Prostate gland (tissue), 2 donors: ENCODE measurements around the gene FSTL5.

Source experiments
- CTCF ChIP-seq, 4 experiments: fragments of 200-600 bp in 2 of 4; fragments of 450-650 bp in 2 of 4; sonication (generic) in 2 of 4; IDR thresholded peaks; 1 replicate in 3 of 4; 2 replicates in 1 of 4; pipeline ENCODE4 v1.5.1; 2016 to 2019; ENCODE audit warnings: antibody characterized with exemption in 4 of 4, mild to moderate bottlenecking in 2 of 4, moderate library complexity in 2 of 4
- POLR2AphosphoS5 ChIP-seq: sonication (generic); formaldehyde crosslinking; IDR thresholded peaks from one replicate; pipeline ENCODE4 v1.6.1; 2017; ENCODE audit warnings: antibody characterized with exemption

GRCh38 chr4:161907590-161907955, 256.2 kb downstream of the FSTL5 start:
- TF ChIP-seq POLR2AphosphoS5 (no peak), CTCF (IDR thresholded peaks at IDR 0.05) (no peak)
